Measurements from ENCODE around the gene SPOCK1. TPM values are rescaled to one million over a fixed set of nuclear protein-coding genes. Genes with fewer than 3 reads are reported as not detected.

SPOCK1 gene
- total RNA-seq, 1 experiment from 2014 or later = 0.27 TPM

DNA sequence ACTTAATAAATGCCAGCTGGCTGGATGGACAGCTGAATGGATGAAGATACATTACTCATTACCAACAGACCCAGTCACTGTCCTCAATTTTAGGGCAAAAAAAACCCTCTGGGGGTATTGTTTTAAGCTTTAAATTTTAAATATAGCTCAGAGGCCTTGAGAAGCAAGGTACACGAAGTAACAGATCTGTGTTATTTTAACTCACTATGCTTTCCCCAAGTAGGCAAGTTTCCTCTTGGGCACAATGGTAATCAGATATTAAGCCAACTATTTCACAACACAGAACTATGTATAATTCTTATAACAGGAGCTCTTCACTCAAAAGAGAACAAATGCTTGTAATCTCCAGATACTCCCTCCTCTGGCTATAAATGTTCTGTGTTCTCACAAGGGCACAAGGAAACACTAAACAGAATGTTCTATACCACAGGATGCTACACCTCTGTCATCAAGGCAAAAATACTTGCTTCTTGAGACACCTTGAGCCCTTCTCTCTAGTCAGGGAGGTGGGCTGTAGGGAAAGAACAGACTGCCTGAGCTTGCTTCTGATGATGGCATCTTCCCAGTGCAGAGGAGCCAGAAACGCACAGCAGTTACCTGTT is 443.8 kb downstream of the SPOCK1 start:
- Histone ChIP-seq H3K79me2 (ENCODE audit: insufficient read depth, low read length) (no peaks in the 10 kb centered on the region), H3K9ac (ENCODE audit: low read length) (no peak overlapping the region), H3K4me2 (ENCODE audit: low read length) (no peak overlapping the region), H3K4me1 (ENCODE audit: control insufficient read depth in 1 of 2, insufficient read depth in 2 of 2, low read length in 2 of 2) (no peaks in the 10 kb centered on the region), H3K9me2 (ENCODE audit: insufficient read depth) (no peaks in the 10 kb centered on the region), H3K36me3 (ENCODE audit: control insufficient read depth in 1 of 2, insufficient read depth in 2 of 2, low read length in 2 of 2) (no peaks in the 10 kb centered on the region), H2AFZ (ENCODE audit: low read depth, low read length, poor library complexity, severe bottlenecking) (no peak overlapping the region), H4K20me1 (ENCODE audit: insufficient read depth) (no peaks in the 10 kb centered on the region), H3K27ac (ENCODE audit: low read depth, low read length) (no peak overlapping the region), H3K4me3 (replicated peaks in 1 of 2; ENCODE audit: low read depth in 1 of 2, low read length in 2 of 2) (no peak overlapping the region), H3K9me3 (ENCODE audit: control insufficient read depth in 1 of 2, insufficient read depth in 1 of 2, low read depth in 1 of 2, low read length in 2 of 2) (no peaks in the 10 kb centered on the region), H3K27me3 (ENCODE audit: insufficient read depth, low read length) (peaks cover 34% of the 10 kb centered on the region)
- BruUV-seq (replicated peaks) = no TSS peak
- DNase-seq (ENCODE audit: low read depth, low spot score) (no peak), ATAC-seq (no peak)
- ChIA-PET POLR2A (no interaction called here), CTCF (no interaction called here), RAD21 (ENCODE audit: low non-redundant PET in 1 of 2, low total read pairs in 2 of 2, uncharacterized antibody in 2 of 2, unreplicated experiment in 2 of 2) (no interaction called here)
- TF ChIP-seq TCF7L2 (IDR thresholded peaks at IDR 0.05; ENCODE audit: borderline replicate concordance, extremely low read depth, insufficient read depth, insufficient read length) (no peak), ZNF274 (IDR thresholded peaks at IDR 0.05; ENCODE audit: low read depth, low read length) (no peak), RAD21 (IDR thresholded peaks at IDR 0.05; ENCODE audit: low read depth) (no peak), CEBPB (IDR thresholded peaks at IDR 0.05; ENCODE audit: low read depth) (no peak), EZH2 (IDR thresholded peaks at IDR 0.05) (no peak), ELF1 (IDR thresholded peaks at IDR 0.05; ENCODE audit: borderline replicate concordance, low read depth) (no peak), POLR2AphosphoS5 (IDR thresholded peaks at IDR 0.05; ENCODE audit: low read depth, low read length) (no peak), SIN3A (IDR thresholded peaks at IDR 0.05; ENCODE audit: low read depth) (no peak)
- TF ChIP-seq, protein P1, sequence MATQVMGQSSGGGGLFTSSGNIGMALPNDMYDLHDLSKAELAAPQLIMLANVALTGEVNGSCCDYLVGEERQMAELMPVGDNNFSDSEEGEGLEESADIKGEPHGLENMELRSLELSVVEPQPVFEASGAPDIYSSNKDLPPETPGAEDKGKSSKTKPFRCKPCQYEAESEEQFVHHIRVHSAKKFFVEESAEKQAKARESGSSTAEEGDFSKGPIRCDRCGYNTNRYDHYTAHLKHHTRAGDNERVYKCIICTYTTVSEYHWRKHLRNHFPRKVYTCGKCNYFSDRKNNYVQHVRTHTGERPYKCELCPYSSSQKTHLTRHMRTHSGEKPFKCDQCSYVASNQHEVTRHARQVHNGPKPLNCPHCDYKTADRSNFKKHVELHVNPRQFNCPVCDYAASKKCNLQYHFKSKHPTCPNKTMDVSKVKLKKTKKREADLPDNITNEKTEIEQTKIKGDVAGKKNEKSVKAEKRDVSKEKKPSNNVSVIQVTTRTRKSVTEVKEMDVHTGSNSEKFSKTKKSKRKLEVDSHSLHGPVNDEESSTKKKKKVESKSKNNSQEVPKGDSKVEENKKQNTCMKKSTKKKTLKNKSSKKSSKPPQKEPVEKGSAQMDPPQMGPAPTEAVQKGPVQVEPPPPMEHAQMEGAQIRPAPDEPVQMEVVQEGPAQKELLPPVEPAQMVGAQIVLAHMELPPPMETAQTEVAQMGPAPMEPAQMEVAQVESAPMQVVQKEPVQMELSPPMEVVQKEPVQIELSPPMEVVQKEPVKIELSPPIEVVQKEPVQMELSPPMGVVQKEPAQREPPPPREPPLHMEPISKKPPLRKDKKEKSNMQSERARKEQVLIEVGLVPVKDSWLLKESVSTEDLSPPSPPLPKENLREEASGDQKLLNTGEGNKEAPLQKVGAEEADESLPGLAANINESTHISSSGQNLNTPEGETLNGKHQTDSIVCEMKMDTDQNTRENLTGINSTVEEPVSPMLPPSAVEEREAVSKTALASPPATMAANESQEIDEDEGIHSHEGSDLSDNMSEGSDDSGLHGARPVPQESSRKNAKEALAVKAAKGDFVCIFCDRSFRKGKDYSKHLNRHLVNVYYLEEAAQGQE (IDR thresholded peaks at IDR 0.05; ENCODE audit: low read depth) = no peak
- TF ChIP-seq, protein P2, sequence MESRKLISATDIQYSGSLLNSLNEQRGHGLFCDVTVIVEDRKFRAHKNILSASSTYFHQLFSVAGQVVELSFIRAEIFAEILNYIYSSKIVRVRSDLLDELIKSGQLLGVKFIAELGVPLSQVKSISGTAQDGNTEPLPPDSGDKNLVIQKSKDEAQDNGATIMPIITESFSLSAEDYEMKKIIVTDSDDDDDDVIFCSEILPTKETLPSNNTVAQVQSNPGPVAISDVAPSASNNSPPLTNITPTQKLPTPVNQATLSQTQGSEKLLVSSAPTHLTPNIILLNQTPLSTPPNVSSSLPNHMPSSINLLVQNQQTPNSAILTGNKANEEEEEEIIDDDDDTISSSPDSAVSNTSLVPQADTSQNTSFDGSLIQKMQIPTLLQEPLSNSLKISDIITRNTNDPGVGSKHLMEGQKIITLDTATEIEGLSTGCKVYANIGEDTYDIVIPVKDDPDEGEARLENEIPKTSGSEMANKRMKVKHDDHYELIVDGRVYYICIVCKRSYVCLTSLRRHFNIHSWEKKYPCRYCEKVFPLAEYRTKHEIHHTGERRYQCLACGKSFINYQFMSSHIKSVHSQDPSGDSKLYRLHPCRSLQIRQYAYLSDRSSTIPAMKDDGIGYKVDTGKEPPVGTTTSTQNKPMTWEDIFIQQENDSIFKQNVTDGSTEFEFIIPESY (IDR thresholded peaks at IDR 0.05; ENCODE audit: extremely low read depth, insufficient replicate concordance, low read length) = no peak
- intact Hi-C loops (cut with micrococcal nuclease) = no loop called here

Data from HCT116 (cell line).